ENCODE measurements around the gene PRICKLE3.
"Not testable (repeated sequence)": the region's sequence is repeated elsewhere in the genome, so short reads cannot be mapped to it uniquely, and the experiment has no call there.

PRICKLE3 gene

GRCh38 chrX:49165901-49166881 is 20.0 kb downstream of the PRICKLE3 start:
- H3K27me3 Mint-ChIP-seq, result no peaks in the 10 kb centered on the region
- H3K4me1 Mint-ChIP-seq, result peaks cover 43% of the 10 kb centered on the region
- DNase-seq, result peak; percentile 82
- peak overlapping the region; percentile 97 for H3K27ac Mint-ChIP-seq
- no peaks in the 10 kb centered on the region for H3K36me3 Mint-ChIP-seq
- H3K9me3 Mint-ChIP-seq, result no peaks in the 10 kb centered on the region
- H3K4me3 Mint-ChIP-seq, result peak overlapping the region; percentile 82
- CTCF ChIA-PET, result interaction anchor here (1.2 to 3.3 kb wide), 3 partner anchors 11 to 26 kb away, joined by 3 to 21 read pairs (median 5); no protein-coding TSS in a partner anchor

- no peak for DNase-seq
- Mint-ChIP-seq H3K36me3 (no peaks in the 10 kb centered on the region), H3K9me3 (no peaks in the 10 kb centered on the region), H3K4me3 (peak overlapping the region; percentile 76), H3K27me3 (peaks cover 6% of the 10 kb centered on the region), H3K4me1 (peaks cover 43% of the 10 kb centered on the region), H3K27ac (peak overlapping the region; percentile 90)
- CTCF ChIA-PET, result interaction anchor here (1.5 kb wide), 1 partner anchor 9 kb away, joined by 4 read pairs; no protein-coding TSS in a partner anchor
These were observed 21.4 kb downstream of the PRICKLE3 start for GRCh38 chrX:49164589-49165360.

- Mint-ChIP-seq H3K27me3 (peaks cover 12% of the 10 kb centered on the region), H3K27ac (peak overlapping the region; percentile 90), H3K9me3 (no peaks in the 10 kb centered on the region), H3K36me3 (no peaks in the 10 kb centered on the region), H3K4me3 (peak overlapping the region; percentile 76), H3K4me1 (peaks cover 39% of the 10 kb centered on the region)
- CTCF ChIA-PET, result interaction anchor here (0.9 to 1.5 kb wide), 2 partner anchors 8 to 22 kb away, joined by 3 to 4 read pairs; no protein-coding TSS in a partner anchor
- DNase-seq, result peak; percentile 85
These were observed 22.4 kb downstream of the PRICKLE3 start for GRCh38 chrX:49163555-49164419.

- DNase-seq, result no peak
- Mint-ChIP-seq H3K4me3 (peak within 1 kb of the TSS; percentile 76), H3K36me3 (no peaks in the 10 kb centered on the region), H3K9me3 (no peaks in the 10 kb centered on the region), H3K27ac (peak within 1 kb of the TSS; percentile 37), H3K4me1 (peaks cover 34% of the 10 kb centered on the region), H3K27me3 (peaks cover 23% of the 10 kb centered on the region)
- CTCF ChIA-PET, result no interaction called here
These were observed 23.6 kb downstream of the PRICKLE3 start, which contains the start of gene MAGIX for GRCh38 chrX:49162620-49163019. Gene MAGIX, plus strand, starts transcription at chrX:49162758. Its CDS starts 132 bp downstream, at chrX:49162890.

- H3K4me3 Mint-ChIP-seq, result no peak overlapping the region
These were observed 24.5 kb downstream of the PRICKLE3 start for GRCh38 chrX:49161632-49162031.

GRCh38 chrX:49160908-49161307 is 25.3 kb downstream of the PRICKLE3 start:
- H3K36me3 Mint-ChIP-seq, result no peaks in the 10 kb centered on the region
- CTCF ChIA-PET, result interaction anchor here (1.0 to 1.4 kb wide), 2 partner anchors 18 to 27 kb away, joined by 3 to 4 read pairs; no protein-coding TSS in a partner anchor
- no peaks in the 10 kb centered on the region for H3K9me3 Mint-ChIP-seq
- H3K4me3 Mint-ChIP-seq, result no peak overlapping the region
- DNase-seq, result no peak
- peaks cover 23% of the 10 kb centered on the region for H3K27me3 Mint-ChIP-seq
- H3K4me1 Mint-ChIP-seq, result peaks cover 29% of the 10 kb centered on the region
- no peak overlapping the region for H3K27ac Mint-ChIP-seq

More at GRCh38 chrX:49161632-49162031, 24.5 kb downstream of the PRICKLE3 start:
- H3K27ac Mint-ChIP-seq, result peak overlapping the region; percentile 37
- DNase-seq, result no peak
- no peaks in the 10 kb centered on the region for H3K36me3 Mint-ChIP-seq
- H3K27me3 Mint-ChIP-seq, result peaks cover 23% of the 10 kb centered on the region
- H3K9me3 Mint-ChIP-seq, result no peaks in the 10 kb centered on the region
- peaks cover 27% of the 10 kb centered on the region for H3K4me1 Mint-ChIP-seq
- CTCF ChIA-PET, result interaction anchor here (0.9 to 1.4 kb wide), 3 partner anchors 19 to 31 kb away, joined by 3 to 4 read pairs (median 4); no protein-coding TSS in a partner anchor

- H3K9me3 Mint-ChIP-seq, result no peaks in the 10 kb centered on the region
- H3K4me3 Mint-ChIP-seq, result no peak overlapping the region
- CTCF ChIA-PET, result no interaction called here
- H3K4me1 Mint-ChIP-seq, result peaks cover 21% of the 10 kb centered on the region
- no peaks in the 10 kb centered on the region for H3K36me3 Mint-ChIP-seq
- H3K27me3 Mint-ChIP-seq, result peaks cover 23% of the 10 kb centered on the region
- peak overlapping the region; percentile 42 for H3K27ac Mint-ChIP-seq
- no peak for DNase-seq
These were observed 29.0 kb downstream of the PRICKLE3 start for GRCh38 chrX:49157194-49157593.

- CTCF ChIA-PET, result interaction anchor here (0.8 to 1.9 kb wide), 6 partner anchors 8 to 37 kb away, joined by 3 to 21 read pairs (median 4); no protein-coding TSS in a partner anchor
- H3K36me3 Mint-ChIP-seq, result no peaks in the 10 kb centered on the region
- peaks cover 23% of the 10 kb centered on the region for H3K27me3 Mint-ChIP-seq
- DNase-seq, result peak; percentile 89
- peaks cover 21% of the 10 kb centered on the region for H3K4me1 Mint-ChIP-seq
- H3K4me3 Mint-ChIP-seq, result peak overlapping the region; percentile 93
- peak overlapping the region; percentile 96 for H3K27ac Mint-ChIP-seq
- no peaks in the 10 kb centered on the region for H3K9me3 Mint-ChIP-seq
These were observed 30.0 kb downstream of the PRICKLE3 start for GRCh38 chrX:49155900-49156837.

- no peaks in the 10 kb centered on the region for H3K36me3 Mint-ChIP-seq
- CTCF ChIA-PET, result interaction anchor here (0.8 to 1.9 kb wide), 6 partner anchors 9 to 38 kb away, joined by 3 to 21 read pairs (median 4); no protein-coding TSS in a partner anchor
- H3K4me1 Mint-ChIP-seq, result peaks cover 21% of the 10 kb centered on the region
- H3K27ac Mint-ChIP-seq, result peak overlapping the region; percentile 96
- peak overlapping the region; percentile 93 for H3K4me3 Mint-ChIP-seq
- H3K27me3 Mint-ChIP-seq, result peaks cover 20% of the 10 kb centered on the region
- DNase-seq, result peak; percentile 60
- H3K9me3 Mint-ChIP-seq, result no peaks in the 10 kb centered on the region
These were observed 30.8 kb downstream of the PRICKLE3 start for GRCh38 chrX:49155243-49155899.

- CTCF ChIA-PET, result interaction anchor here (0.9 kb wide), 1 partner anchor 11 kb away, joined by 5 read pairs; no protein-coding TSS in a partner anchor
- H3K27ac Mint-ChIP-seq, result no peak overlapping the region
These were observed 32.7 kb downstream of the PRICKLE3 start for GRCh38 chrX:49153467-49153866.

GRCh38 chrX:49149291-49149690 is 36.9 kb downstream of the PRICKLE3 start:
- H3K36me3 Mint-ChIP-seq, H3K4me3 Mint-ChIP-seq, H3K27me3 Mint-ChIP-seq, H3K27ac Mint-ChIP-seq, DNase-seq, H3K9me3 Mint-ChIP-seq, H3K4me1 Mint-ChIP-seq, CTCF ChIA-PET: not testable (repeated sequence)

More at GRCh38 chrX:49153467-49153866, 32.7 kb downstream of the PRICKLE3 start:
- Mint-ChIP-seq H3K9me3 (no peaks in the 10 kb centered on the region), H3K27me3 (peaks cover 7% of the 10 kb centered on the region), H3K36me3 (no peaks in the 10 kb centered on the region), H3K4me1 (peaks cover 21% of the 10 kb centered on the region), H3K4me3 (no peak overlapping the region)
- no peak for DNase-seq
